Measurements from ENCODE around the gene GADL1. TPM values are rescaled to one million over a fixed set of nuclear protein-coding genes. Genes with fewer than 3 reads are reported as not detected.
A peak's percentile ranks its signal among the peaks of the same experiment; 100 is the strongest.

GADL1 gene
- total RNA-seq, 4 donors from 2014 or later, result not detected

DNA sequence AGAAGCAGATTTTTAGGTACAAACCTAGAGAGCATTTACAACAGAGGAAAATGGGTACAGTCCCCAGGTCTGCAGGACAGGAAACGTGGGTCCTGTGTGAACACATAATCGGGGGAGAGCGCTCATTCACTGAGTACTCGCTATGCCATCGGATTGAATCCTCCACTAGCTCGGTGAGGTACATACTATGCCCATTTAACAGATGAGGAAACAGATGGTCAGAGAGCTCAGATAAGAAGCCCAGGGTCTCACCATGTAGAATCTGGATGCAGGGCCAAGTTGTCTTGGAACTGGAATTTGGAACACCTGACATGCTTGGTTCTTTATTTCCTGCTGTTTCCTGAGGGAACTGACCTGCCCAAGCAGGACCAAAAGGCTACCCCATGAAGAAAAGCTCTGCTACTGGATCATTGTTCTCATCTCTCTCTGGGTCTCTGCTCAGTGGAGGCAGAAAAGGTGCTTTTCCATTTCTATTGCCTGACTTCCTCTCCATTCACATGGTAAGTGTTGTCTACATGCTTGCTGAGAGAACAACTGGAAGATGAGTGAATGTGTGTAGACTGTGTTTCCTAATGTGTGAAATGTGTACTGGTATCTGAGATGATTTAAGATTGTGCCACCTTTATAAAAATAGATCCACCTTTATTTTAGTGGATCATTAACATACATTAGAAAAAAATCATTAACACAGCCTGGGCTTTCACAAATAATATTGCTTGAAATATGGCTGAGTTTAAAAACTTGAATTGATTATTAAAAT is 199.0 kb downstream of the GADL1 start:
- no peaks in the 10 kb centered on the region for H3K9me3 ChIP-seq
- peaks cover 0 to 50% (median 0%) of the 10 kb centered on the region in 3 donors for H3K36me3 ChIP-seq
- no peak for DNase-seq (ENCODE audit: low spot score in 2 of 2)
- H3K4me1 ChIP-seq, result peaks cover 0 to 66% (median 25%) of the 10 kb centered on the region in 4 donors
- no peak overlapping the region for H3K4me3 ChIP-seq
- H3K27me3 ChIP-seq, result no peaks in the 10 kb centered on the region
- 84 to 89% methylated on average over 6 of the region's 6 CpGs for WGBS, 2 donors
- peak overlapping the region in 2 of 4 donors; percentile 13 to 90 for H3K27ac ChIP-seq
- TF ChIP-seq EP300 (IDR thresholded peaks at IDR 0.05) (peak in 1 of 2 donors; percentile 33), POLR2A (IDR thresholded peaks at IDR 0.05) (no peak)
- TF ChIP-seq, protein P1, sequence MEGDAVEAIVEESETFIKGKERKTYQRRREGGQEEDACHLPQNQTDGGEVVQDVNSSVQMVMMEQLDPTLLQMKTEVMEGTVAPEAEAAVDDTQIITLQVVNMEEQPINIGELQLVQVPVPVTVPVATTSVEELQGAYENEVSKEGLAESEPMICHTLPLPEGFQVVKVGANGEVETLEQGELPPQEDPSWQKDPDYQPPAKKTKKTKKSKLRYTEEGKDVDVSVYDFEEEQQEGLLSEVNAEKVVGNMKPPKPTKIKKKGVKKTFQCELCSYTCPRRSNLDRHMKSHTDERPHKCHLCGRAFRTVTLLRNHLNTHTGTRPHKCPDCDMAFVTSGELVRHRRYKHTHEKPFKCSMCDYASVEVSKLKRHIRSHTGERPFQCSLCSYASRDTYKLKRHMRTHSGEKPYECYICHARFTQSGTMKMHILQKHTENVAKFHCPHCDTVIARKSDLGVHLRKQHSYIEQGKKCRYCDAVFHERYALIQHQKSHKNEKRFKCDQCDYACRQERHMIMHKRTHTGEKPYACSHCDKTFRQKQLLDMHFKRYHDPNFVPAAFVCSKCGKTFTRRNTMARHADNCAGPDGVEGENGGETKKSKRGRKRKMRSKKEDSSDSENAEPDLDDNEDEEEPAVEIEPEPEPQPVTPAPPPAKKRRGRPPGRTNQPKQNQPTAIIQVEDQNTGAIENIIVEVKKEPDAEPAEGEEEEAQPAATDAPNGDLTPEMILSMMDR (IDR thresholded peaks at IDR 0.05), result no peak

GRCh38 chr3:30694668-30695067 is 199.8 kb downstream of the GADL1 start:
- no peaks in the 10 kb centered on the region for H3K9me3 ChIP-seq
- H3K4me1 ChIP-seq, result peaks cover 0 to 74% (median 33%) of the 10 kb centered on the region in 4 donors
- 66 to 70% methylated on average over 3 of the region's 3 CpGs for WGBS, 2 donors
- H3K27ac ChIP-seq, result peak overlapping the region in 1 of 4 donors; percentile 90
- H3K27me3 ChIP-seq, result no peaks in the 10 kb centered on the region
- peaks cover 0 to 51% (median 0%) of the 10 kb centered on the region in 3 donors for H3K36me3 ChIP-seq
- no peak overlapping the region for H3K4me3 ChIP-seq
- TF ChIP-seq POLR2A (IDR thresholded peaks at IDR 0.05) (no peak), EP300 (IDR thresholded peaks at IDR 0.05) (no peak)
- TF ChIP-seq, protein P1 (IDR thresholded peaks at IDR 0.05), result no peak
- DNase-seq (ENCODE audit: low spot score in 2 of 2), result no peak

DNA sequence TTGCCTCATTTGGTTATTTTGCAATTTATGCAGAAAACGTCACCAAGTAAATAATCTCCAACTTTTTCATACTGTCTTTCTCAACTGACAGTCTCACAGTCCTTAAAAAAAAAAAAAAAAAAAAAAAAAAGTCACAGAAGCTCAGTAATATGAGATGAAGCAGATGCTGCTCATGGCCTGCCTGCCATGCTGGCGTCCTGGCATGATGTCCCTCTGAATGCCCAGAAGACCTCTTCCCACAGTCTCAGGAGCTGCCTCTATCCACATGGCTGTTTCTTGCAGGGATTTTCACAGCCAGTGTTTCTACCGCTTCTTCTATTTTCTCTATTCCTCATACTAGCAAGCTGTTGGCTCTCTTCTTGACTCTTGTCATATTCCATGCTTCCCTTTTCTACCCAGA is 200.3 kb downstream of the GADL1 start:
- WGBS, 2 donors, result 61 to 78% methylated on average over 3 of the region's 3 CpGs
- Histone ChIP-seq H3K36me3 (peaks cover 0 to 46% (median 0%) of the 10 kb centered on the region in 3 donors), H3K9me3 (no peaks in the 10 kb centered on the region), H3K4me1 (peaks cover 0 to 80% (median 36%) of the 10 kb centered on the region in 4 donors), H3K27ac (peak overlapping the region in 1 of 4 donors; percentile 90), H3K4me3 (no peak overlapping the region), H3K27me3 (no peaks in the 10 kb centered on the region)
- no peak for DNase-seq (ENCODE audit: low spot score in 2 of 2)
- TF ChIP-seq POLR2A (IDR thresholded peaks at IDR 0.05) (no peak), EP300 (IDR thresholded peaks at IDR 0.05) (no peak)
- TF ChIP-seq, protein P1 (IDR thresholded peaks at IDR 0.05), result no peak

- Histone ChIP-seq H3K4me1 (peaks cover 5 to 85% (median 42%) of the 10 kb centered on the region in 4 donors), H3K9me3 (no peaks in the 10 kb centered on the region), H3K4me3 (no peak overlapping the region), H3K36me3 (peaks cover 0 to 41% (median 0%) of the 10 kb centered on the region in 3 donors), H3K27me3 (no peaks in the 10 kb centered on the region), H3K27ac (peak overlapping the region in 3 of 4 donors; percentile 34 to 93 (median 90))
- TF ChIP-seq, protein P1 (IDR thresholded peaks at IDR 0.05), result peak; percentile 75 to 87 (median 82)
- no peak for TF ChIP-seq POLR2A (IDR thresholded peaks at IDR 0.05)
- TF ChIP-seq EP300 (IDR thresholded peaks at IDR 0.05), result peak in 1 of 2 donors; percentile 77
- peak in 1 of 2 donors; percentile 42 for DNase-seq (ENCODE audit: low spot score in 2 of 2)
- WGBS, 2 donors, result 3 to 5% methylated on average over 2 of the region's 2 CpGs
Observed at GRCh38 chr3:30693470-30694120, 200.9 kb downstream of the GADL1 start.

Data from tibial nerve (tissue), 4 donors.